ENCODE measurements around the gene STIP1. TPM values are rescaled to one million over a fixed set of nuclear protein-coding genes. Genes with fewer than 3 reads are reported as not detected.

The STIP1 gene
- total and polyA plus RNA-seq, 10 of the 15 experiments (the other 5 are each of a cell fraction or from before 2014, with no cell fraction given) = 25.2 to 291 (median 191) TPM

DNA sequence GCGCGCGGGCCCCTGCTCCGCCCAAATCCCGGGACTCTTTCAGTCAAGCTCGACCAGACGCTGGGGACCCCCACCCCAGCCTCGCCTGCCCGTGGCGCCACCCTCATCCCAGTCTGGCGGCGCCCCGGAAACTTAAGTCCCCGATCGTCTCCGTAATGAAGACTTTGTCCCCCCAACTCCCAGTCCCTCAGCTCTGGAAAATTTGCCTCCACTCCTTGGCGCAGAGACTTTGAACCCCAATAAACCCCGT is 65.7 kb downstream of the STIP1 start:
- Histone ChIP-seq H3K79me2 (ENCODE audit: control insufficient read depth, insufficient read depth, low read length) (no peaks in the 10 kb centered on the region; the same call in 1 of the 2 replicates), H3K9ac (ENCODE audit: control insufficient read depth, insufficient read depth, low read length) (peak overlapping the region; percentile 82), H3K27me3 (replicated peaks in 1 of 2; ENCODE audit: control insufficient read depth in 2 of 2, insufficient read depth in 2 of 2, low read length in 1 of 2) (no peaks in the 10 kb centered on the region), H3K27ac (ENCODE audit: control insufficient read depth, insufficient read depth) (no peak overlapping the region), H4K20me1 (ENCODE audit: control insufficient read depth, insufficient read depth) (no peaks in the 10 kb centered on the region), H3K4me2 (ENCODE audit: control insufficient read depth, insufficient read depth) (peak overlapping the region; percentile 100), H3K36me3 (ENCODE audit: control insufficient read depth in 2 of 2, insufficient read depth in 2 of 2, low read length in 1 of 2) (no peaks in the 10 kb centered on the region; a peak in 2 of 4 replicates), H3K4me3 (peak overlapping the region; percentile 66), H2AFZ (ENCODE audit: control insufficient read depth, low read depth, low read length) (peak overlapping the region; percentile 65), H3K4me1 (ENCODE audit: control insufficient read depth, insufficient read depth, low read length) (peaks cover 10% of the 10 kb centered on the region), H3K9me3 (replicated peaks; ENCODE audit: control insufficient read depth, insufficient read depth, low read length) (no peaks in the 10 kb centered on the region)
- 1% methylated on average over 13 of the region's 18 CpGs for WGBS (ENCODE audit: insufficient coverage, insufficient replicate concordance, low lambda C conversion rate, missing lambda C conversion rate)
- no peak for ATAC-seq
- DNase-seq (ENCODE audit: low read depth, low spot score) = no peak
- TF ChIP-seq RCOR1 (conservative IDR thresholded peaks at IDR 0.05; ENCODE audit: low read depth, low read length) = no peak
- TF ChIP-seq DPF2 (IDR thresholded peaks at IDR 0.05) = 0 out of 2 replicates have a peak, but pooled peaks have one; percentile 6
- TF ChIP-seq SIN3A (IDR thresholded peaks at IDR 0.05; ENCODE audit: low read depth, low read length) = peak; percentile 22; the same call in 1 of the 2 replicates
- CTCF ChIA-PET = interaction anchor here (0.7 to 4.8 kb wide), 9 partner anchors 9 to 89 kb away, joined by 3 to 64 read pairs (median 9); partner anchors contain the start of genes CATSPERZ, FERMT3, FKBP2 and STIP1
- BruUV-seq (replicated peaks) = TSS peak; percentile 50
- in situ Hi-C loops (cut with MboI) (no loop called here), intact Hi-C loops (cut with micrococcal nuclease; ENCODE audit: unreplicated experiment) (loop anchor here (2.0 kb wide), 2 partner anchors 17 to 49 kb away; partner anchors contain the start of gene CATSPERZ)
- POLR2A ChIA-PET = interaction anchor here (0.6 to 2.0 kb wide), 7 partner anchors 10 to 53 kb away, joined by 3 to 12 read pairs (median 6); partner anchors contain the start of genes ESRRA, FERMT3 and FKBP2
- SMC1A ChIA-PET (ENCODE audit: uncharacterized antibody, unreplicated experiment) = interaction anchor here (1.7 kb wide), 1 partner anchor 46 kb away, joined by 15 read pairs; the partner anchor contains the start of gene FERMT3
- no peak for FAIRE-seq
- RAD21 ChIA-PET (ENCODE audit: unreplicated experiment) = interaction anchor here (0.6 to 3.1 kb wide), 9 partner anchors 8 to 66 kb away, joined by 3 to 30 read pairs (median 4); partner anchors contain the start of genes CATSPERZ, ESRRA, FERMT3 and FKBP2

DNA sequence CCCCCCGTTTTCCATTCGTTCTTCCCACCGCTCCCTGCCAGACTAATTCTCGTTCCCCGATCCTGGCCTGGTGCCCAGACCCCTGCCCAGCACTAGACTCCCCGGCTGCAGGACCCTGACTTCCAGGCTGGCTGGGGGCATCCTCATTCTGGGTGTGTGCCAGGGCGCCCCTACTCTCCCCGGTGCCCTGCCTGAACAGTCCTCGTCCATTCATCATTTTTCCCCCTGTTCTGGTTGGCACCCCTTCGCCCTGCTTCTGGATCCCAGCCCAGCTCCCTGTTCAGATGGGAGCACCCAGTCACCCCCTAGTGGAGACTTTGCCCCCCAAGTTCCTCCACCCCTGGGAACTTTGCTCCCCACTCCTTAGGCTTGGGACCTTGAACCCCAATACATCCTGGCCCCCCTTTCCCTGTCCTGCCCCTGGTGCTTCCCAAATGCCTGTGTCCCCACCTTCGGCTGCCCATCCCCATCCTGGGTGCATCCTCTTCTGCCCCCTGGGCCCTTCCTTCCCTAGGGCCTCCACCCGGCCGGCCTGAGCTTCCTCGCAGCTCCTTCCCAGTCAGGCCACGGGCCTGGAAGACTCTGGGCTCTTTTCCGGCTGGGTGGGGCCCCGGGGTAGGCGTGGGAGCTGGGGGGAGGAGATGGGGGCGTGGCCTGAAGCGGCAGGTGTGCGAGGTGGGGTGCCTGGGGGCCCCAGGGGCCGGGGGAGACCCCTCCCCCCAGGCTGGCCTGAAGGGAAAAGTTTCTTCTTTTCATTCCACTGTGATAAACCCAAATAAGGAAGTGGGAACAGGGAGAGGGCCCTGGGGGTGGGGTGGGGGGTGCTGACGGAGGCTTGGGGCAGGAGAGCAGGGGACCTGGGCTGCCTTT is 66.3 kb downstream of the STIP1 start:
- Histone ChIP-seq H3K9ac (ENCODE audit: control insufficient read depth, insufficient read depth, low read length) (peak overlapping the region; percentile 82), H3K79me2 (ENCODE audit: control insufficient read depth, insufficient read depth, low read length) (no peaks in the 10 kb centered on the region; the same call in 1 of the 2 replicates), H3K4me1 (ENCODE audit: control insufficient read depth, insufficient read depth, low read length) (peaks cover 6% of the 10 kb centered on the region), H3K4me3 (peak overlapping the region; percentile 66), H3K27me3 (replicated peaks in 1 of 2; ENCODE audit: control insufficient read depth in 2 of 2, insufficient read depth in 2 of 2, low read length in 1 of 2) (no peaks in the 10 kb centered on the region), H4K20me1 (ENCODE audit: control insufficient read depth, insufficient read depth) (no peaks in the 10 kb centered on the region), H2AFZ (ENCODE audit: control insufficient read depth, low read depth, low read length) (peak overlapping the region; percentile 65), H3K4me2 (ENCODE audit: control insufficient read depth, insufficient read depth) (peak overlapping the region; percentile 100), H3K9me3 (replicated peaks; ENCODE audit: control insufficient read depth, insufficient read depth, low read length) (no peaks in the 10 kb centered on the region), H3K27ac (ENCODE audit: control insufficient read depth, insufficient read depth) (no peak overlapping the region), H3K36me3 (ENCODE audit: control insufficient read depth in 2 of 2, insufficient read depth in 2 of 2, low read length in 1 of 2) (no peaks in the 10 kb centered on the region; a peak in 2 of 4 replicates)
- RAD21 ChIA-PET (ENCODE audit: unreplicated experiment) = interaction anchor here (0.6 to 3.1 kb wide), 9 partner anchors 8 to 66 kb away, joined by 3 to 30 read pairs (median 4); partner anchors contain the start of genes CATSPERZ, ESRRA, FERMT3 and FKBP2
- SMC1A ChIA-PET (ENCODE audit: uncharacterized antibody, unreplicated experiment) = interaction anchor here (1.7 kb wide), 1 partner anchor 47 kb away, joined by 15 read pairs; the partner anchor contains the start of gene FERMT3
- in situ Hi-C loops (cut with MboI) (no loop called here), intact Hi-C loops (cut with micrococcal nuclease; ENCODE audit: unreplicated experiment) (no loop called here)
- no TSS peak for BruUV-seq (replicated peaks)
- POLR2A ChIA-PET = interaction anchor here (0.6 to 2.0 kb wide), 6 partner anchors 11 to 53 kb away, joined by 3 to 12 read pairs (median 6); partner anchors contain the start of genes ESRRA, FERMT3 and FKBP2
- ATAC-seq (peak; percentile 21), FAIRE-seq (no peak), DNase-seq (ENCODE audit: low read depth, low spot score) (no peak)
- CTCF ChIA-PET = interaction anchor here (0.6 to 4.8 kb wide), 12 partner anchors 8 to 89 kb away, joined by 3 to 64 read pairs (median 6); partner anchors contain the start of genes CATSPERZ, FERMT3, FKBP2 and STIP1
- WGBS (ENCODE audit: insufficient coverage, insufficient replicate concordance, low lambda C conversion rate, missing lambda C conversion rate) = 1% methylated on average over 20 of the region's 23 CpGs
- TF ChIP-seq FOXK2 (IDR thresholded peaks at IDR 0.05) (no peak), GABPA (IDR thresholded peaks at IDR 0.05; ENCODE audit: low read depth) (no peak), RB1 (IDR thresholded peaks at IDR 0.05; ENCODE audit: borderline replicate concordance) (no peak), ATF3 (IDR thresholded peaks at IDR 0.05; ENCODE audit: borderline replicate concordance, extremely low read depth, low read depth, low read length) (no peak), SIX5 (IDR thresholded peaks at IDR 0.05; ENCODE audit: low read depth, low read length, severe bottlenecking) (no peak), YBX1 (IDR thresholded peaks at IDR 0.05) (no peak), EGR1 (IDR thresholded peaks at IDR 0.05; ENCODE audit: borderline replicate concordance in 1 of 2, low read depth in 2 of 2, low read length in 2 of 2) (0 out of 3 replicates have a peak, but pooled peaks of 1 of the 2 experiments have one; percentile 1), IKZF2 (IDR thresholded peaks at IDR 0.05) (peak; percentile 28 to 43; a peak in 3 of 4 replicates), SMARCA5 (IDR thresholded peaks at IDR 0.05) (no peak), YY1 (IDR thresholded peaks at IDR 0.05; ENCODE audit: low read depth, low read length) (no peak)

Data from GM12878 (cell line).